WTC11 (cell line): Measurements from ENCODE around the gene SLC23A1.
A peak's percentile ranks its signal among the peaks of the same experiment; 100 is the strongest.

Experiments
- CREM ChIP-seq: sonication (generic); formaldehyde crosslinking; IDR thresholded peaks from 2 replicates; pipeline ENCODE4 v1.8.1; 2022; ENCODE audit warnings: mild to moderate bottlenecking, missing genetic modification reagents, moderate library complexity
- GABPB1 ChIP-seq: sonication (generic); formaldehyde crosslinking; IDR thresholded peaks from 2 replicates; pipeline ENCODE4 v1.8.1; 2023; ENCODE audit warnings: mild to moderate bottlenecking, missing genetic modification reagents
- NR1H2 ChIP-seq: sonication (generic); formaldehyde crosslinking; IDR thresholded peaks from 2 replicates; pipeline ENCODE4 v1.9.0; 2021; ENCODE audit warnings: mild to moderate bottlenecking, moderate library complexity, missing genetic modification reagents
- SP1 ChIP-seq: sonication (generic); formaldehyde crosslinking; conservative IDR thresholded peaks from 2 replicates; pipeline ENCODE4 v1.8.1; 2022; ENCODE audit warnings: missing genetic modification reagents
- ZBTB21 ChIP-seq: sonication (generic); formaldehyde crosslinking; IDR thresholded peaks from 2 replicates; pipeline ENCODE4 v1.8.1; 2023; ENCODE audit warnings: mild to moderate bottlenecking, missing genetic modification reagents, borderline replicate concordance
- ZNF263 ChIP-seq: sonication (generic); formaldehyde crosslinking; IDR thresholded peaks from 2 replicates; pipeline ENCODE4 v1.8.1; 2022; ENCODE audit warnings: low read depth, mild to moderate bottlenecking, moderate library complexity, missing genetic modification reagents
- ZNF423 ChIP-seq: fragments of 250-450 bp; sonication (Bioruptor Pico); IDR thresholded peaks from 2 replicates; pipeline ENCODE4 v2.1.2; 2022; ENCODE audit warnings: mild to moderate bottlenecking, moderate library complexity
- TF ChIP-seq, protein P1 (sequence below): fragments of 250-450 bp; sonication (Bioruptor Pico); IDR thresholded peaks from 2 replicates; pipeline ENCODE4 v1.9.0; 2021; ENCODE audit warnings: moderate library complexity, mild to moderate bottlenecking, inconsistent platforms, borderline replicate concordance
- TF ChIP-seq, protein P2 (sequence below): fragments of 200-600 bp; IDR thresholded peaks from 2 replicates; pipeline ENCODE4 v1.8.0; 2022; ENCODE audit warnings: antibody characterized with exemption
- TF ChIP-seq, protein P3 (sequence below): sonication (generic); formaldehyde crosslinking; IDR thresholded peaks from 2 replicates; pipeline ENCODE4 v1.8.1; 2023; ENCODE audit warnings: mild to moderate bottlenecking, moderate library complexity, missing genetic modification reagents
- TF ChIP-seq, protein P4 (sequence below): sonication (generic); formaldehyde crosslinking; IDR thresholded peaks from 2 replicates; pipeline ENCODE4 v1.8.0; 2022; ENCODE audit warnings: mild to moderate bottlenecking, missing genetic modification reagents
- TF ChIP-seq, protein P5 (sequence below): sonication (generic); formaldehyde crosslinking; IDR thresholded peaks from 2 replicates; pipeline ENCODE4 v1.8.1; 2022; ENCODE audit warnings: missing genetic modification reagents, borderline replicate concordance
- TF ChIP-seq, protein P6 (sequence below): sonication (generic); formaldehyde crosslinking; IDR thresholded peaks from 2 replicates; pipeline ENCODE4 v1.8.0; 2022; ENCODE audit warnings: mild to moderate bottlenecking, missing genetic modification reagents

DNA sequence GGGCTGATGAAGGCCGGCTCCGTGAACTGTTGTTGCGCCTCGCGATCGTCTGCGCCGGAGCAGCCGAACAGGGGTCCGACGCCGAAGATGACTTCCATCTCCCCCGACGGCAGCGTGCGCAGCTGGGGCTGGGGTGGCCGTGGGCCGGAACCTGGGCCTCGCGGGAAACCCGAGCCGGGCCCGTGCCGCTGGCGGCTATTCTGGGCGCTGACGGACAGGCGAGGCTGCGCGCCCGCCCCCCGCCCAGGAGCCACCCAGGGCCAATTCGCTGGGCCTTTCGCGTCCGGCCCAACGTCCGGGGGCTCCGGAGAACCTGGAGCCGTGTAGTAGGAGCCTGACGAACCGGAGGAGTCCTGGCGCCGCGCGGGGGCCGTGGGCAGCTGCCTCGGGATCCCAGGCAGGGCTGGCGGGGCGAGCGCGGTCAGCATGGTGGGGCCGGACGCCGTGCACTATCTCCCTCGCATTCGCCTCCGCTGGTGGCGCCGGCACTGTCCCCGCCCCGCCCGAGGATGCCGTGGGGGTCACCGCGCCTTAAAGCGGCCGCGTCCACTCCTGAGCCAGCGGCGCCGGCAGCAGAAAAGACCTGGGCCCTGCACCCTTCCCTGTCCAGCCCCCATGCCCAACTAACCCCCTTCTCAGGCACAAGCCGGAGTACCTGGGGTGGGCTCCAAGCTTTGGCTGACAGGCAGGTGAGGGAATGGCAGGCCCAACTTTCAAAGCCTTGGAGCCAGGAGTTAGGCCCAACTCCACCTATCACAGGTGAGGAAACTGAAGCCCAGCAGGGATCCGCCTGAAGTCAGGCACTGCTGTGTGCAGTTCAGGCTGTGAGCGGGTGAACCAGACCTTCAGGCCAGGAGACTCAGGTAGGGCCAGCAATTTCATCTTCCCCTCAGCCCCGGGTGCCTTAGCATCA lies 11.8 kb upstream of the SLC23A1 start, which contains the start of gene PROB1:
- TF ChIP-seq CREM (CRISPR knock-in tag) (no peak), ZNF423 (no peak), NR1H2 (no peak), ZNF263 (CRISPR knock-in tag) (0 out of 2 replicates have a peak, but pooled peaks have one; percentile 18), GABPB1 (CRISPR knock-in tag) (no peak), SP1 (CRISPR knock-in tag) (peak; percentile 28; the same call in 1 of the 2 replicates), ZBTB21 (CRISPR knock-in tag) (no peak)
- TF ChIP-seq, protein P1, sequence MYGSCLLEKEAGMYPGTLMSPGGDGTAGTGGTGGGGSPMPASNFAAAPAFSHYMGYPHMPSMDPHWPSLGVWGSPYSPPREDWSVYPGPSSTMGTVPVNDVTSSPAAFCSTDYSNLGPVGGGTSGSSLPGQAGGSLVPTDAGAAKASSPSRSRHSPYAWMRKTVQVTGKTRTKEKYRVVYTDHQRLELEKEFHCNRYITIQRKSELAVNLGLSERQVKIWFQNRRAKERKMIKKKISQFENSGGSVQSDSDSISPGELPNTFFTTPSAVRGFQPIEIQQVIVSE (CRISPR knock-in tag), result no peak
- TF ChIP-seq, protein P2, sequence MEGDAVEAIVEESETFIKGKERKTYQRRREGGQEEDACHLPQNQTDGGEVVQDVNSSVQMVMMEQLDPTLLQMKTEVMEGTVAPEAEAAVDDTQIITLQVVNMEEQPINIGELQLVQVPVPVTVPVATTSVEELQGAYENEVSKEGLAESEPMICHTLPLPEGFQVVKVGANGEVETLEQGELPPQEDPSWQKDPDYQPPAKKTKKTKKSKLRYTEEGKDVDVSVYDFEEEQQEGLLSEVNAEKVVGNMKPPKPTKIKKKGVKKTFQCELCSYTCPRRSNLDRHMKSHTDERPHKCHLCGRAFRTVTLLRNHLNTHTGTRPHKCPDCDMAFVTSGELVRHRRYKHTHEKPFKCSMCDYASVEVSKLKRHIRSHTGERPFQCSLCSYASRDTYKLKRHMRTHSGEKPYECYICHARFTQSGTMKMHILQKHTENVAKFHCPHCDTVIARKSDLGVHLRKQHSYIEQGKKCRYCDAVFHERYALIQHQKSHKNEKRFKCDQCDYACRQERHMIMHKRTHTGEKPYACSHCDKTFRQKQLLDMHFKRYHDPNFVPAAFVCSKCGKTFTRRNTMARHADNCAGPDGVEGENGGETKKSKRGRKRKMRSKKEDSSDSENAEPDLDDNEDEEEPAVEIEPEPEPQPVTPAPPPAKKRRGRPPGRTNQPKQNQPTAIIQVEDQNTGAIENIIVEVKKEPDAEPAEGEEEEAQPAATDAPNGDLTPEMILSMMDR, result no peak
- TF ChIP-seq, protein P3, sequence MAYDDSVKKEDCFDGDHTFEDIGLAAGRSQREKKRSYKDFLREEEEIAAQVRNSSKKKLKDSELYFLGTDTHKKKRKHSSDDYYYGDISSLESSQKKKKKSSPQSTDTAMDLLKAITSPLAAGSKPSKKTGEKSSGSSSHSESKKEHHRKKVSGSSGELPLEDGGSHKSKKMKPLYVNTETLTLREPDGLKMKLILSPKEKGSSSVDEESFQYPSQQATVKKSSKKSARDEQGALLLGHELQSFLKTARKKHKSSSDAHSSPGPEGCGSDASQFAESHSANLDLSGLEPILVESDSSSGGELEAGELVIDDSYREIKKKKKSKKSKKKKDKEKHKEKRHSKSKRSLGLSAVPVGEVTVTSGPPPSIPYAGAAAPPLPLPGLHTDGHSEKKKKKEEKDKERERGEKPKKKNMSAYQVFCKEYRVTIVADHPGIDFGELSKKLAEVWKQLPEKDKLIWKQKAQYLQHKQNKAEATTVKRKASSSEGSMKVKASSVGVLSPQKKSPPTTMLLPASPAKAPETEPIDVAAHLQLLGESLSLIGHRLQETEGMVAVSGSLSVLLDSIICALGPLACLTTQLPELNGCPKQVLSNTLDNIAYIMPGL (CRISPR knock-in tag), result no peak; the same call in 1 of the 2 replicates
- TF ChIP-seq, protein P4, sequence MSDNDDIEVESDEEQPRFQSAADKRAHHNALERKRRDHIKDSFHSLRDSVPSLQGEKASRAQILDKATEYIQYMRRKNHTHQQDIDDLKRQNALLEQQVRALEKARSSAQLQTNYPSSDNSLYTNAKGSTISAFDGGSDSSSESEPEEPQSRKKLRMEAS, result peak; percentile 6; the same call in 1 of the 2 replicates
- TF ChIP-seq, protein P5, sequence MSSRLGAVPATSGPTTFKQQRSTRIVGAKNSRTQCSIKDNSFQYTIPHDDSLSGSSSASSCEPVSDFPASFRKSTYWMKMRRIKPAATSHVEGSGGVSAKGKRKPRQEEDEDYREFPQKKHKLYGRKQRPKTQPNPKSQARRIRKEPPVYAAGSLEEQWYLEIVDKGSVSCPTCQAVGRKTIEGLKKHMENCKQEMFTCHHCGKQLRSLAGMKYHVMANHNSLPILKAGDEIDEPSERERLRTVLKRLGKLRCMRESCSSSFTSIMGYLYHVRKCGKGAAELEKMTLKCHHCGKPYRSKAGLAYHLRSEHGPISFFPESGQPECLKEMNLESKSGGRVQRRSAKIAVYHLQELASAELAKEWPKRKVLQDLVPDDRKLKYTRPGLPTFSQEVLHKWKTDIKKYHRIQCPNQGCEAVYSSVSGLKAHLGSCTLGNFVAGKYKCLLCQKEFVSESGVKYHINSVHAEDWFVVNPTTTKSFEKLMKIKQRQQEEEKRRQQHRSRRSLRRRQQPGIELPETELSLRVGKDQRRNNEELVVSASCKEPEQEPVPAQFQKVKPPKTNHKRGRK (CRISPR knock-in tag), result no peak
- TF ChIP-seq, protein P6, sequence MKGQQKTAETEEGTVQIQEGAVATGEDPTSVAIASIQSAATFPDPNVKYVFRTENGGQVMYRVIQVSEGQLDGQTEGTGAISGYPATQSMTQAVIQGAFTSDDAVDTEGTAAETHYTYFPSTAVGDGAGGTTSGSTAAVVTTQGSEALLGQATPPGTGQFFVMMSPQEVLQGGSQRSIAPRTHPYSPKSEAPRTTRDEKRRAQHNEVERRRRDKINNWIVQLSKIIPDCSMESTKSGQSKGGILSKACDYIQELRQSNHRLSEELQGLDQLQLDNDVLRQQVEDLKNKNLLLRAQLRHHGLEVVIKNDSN (CRISPR knock-in tag), result no peak
